Mucosa of descending colon (tissue), 3 donors: Measurements from ENCODE around the gene MME. TPM values are rescaled to one million over a fixed set of nuclear protein-coding genes. Genes with fewer than 3 reads are reported as not detected.

Experiments used
- ATAC-seq: fragments of 200-7000 bp; cut with Tn5 transposase; one replicate; pipeline ENCODE4 v1.9.1; 2020; ENCODE audit warnings: mild to moderate bottlenecking, moderate library complexity
- DNase-seq, 3 donors: peaks; one replicate each; pipeline ENCODE4 v3.0.0-alpha.2; 2020
- H3K36me3 ChIP-seq: fragments of 200-600 bp; one replicate; pipeline ENCODE4 v1.8.0; 2021; ENCODE audit warnings: low read depth, mild to moderate bottlenecking
- H3K4me1 ChIP-seq: fragments of 200-600 bp; one replicate; pipeline ENCODE4 v1.8.0; 2021; ENCODE audit warnings: low read depth, mild to moderate bottlenecking
- H3K4me3 ChIP-seq: fragments of 200-600 bp; one replicate; pipeline ENCODE4 v1.8.0; 2021; ENCODE audit warnings: mild to moderate bottlenecking
- H3K9me3 ChIP-seq: fragments of 200-600 bp; one replicate; pipeline ENCODE4 v1.8.0; 2021; ENCODE audit warnings: mild to moderate bottlenecking
- CTCF ChIP-seq: fragments of 200-600 bp; IDR thresholded peaks from one replicate; pipeline ENCODE4 v1.8.0; 2022; ENCODE audit warnings: antibody characterized with exemption, mild to moderate bottlenecking
- intact Hi-C, 2 donors: fragments of 100-400 bp; cut with DNase I in 1 of 2; cut with micrococcal nuclease in 1 of 2; formaldehyde crosslinking; loops; one replicate each; pipeline versions ENCODE4 v1.11.0 to v1.11.1; 2022; cut with DNase I, micrococcal nuclease
- total RNA-seq, 3 donors: library from RNA; stranded (reverse); fragmentation: NEBNext Ultra II Directional in 2 of 3; extraction: Animal tissue kit (Norgen Biotek cat#: 25700) in 2 of 3; gene quantifications; one replicate each; pipeline versions ENCODE4 v1.2.1 to v1.2.4, GENCODE V29; 2021 to 2023
- donor health status: DM: no; HTN: no; CAD: no; lungs with moderate emphysema.
- donor health status: DM: no; HTN: no; CAD: no.
- donor health status: DM: no; HTN: yes; CAD: no.

MME gene
- total RNA-seq, 3 donors from 2014 or later = 1.4 to 1.9 (median 1.6) TPM

GRCh38 chr3:155083313-155083905, 3.3 kb downstream of the MME start:
- DNase-seq (no peak), ATAC-seq (no peak)
- Histone ChIP-seq H3K9me3 (no peaks in the 10 kb centered on the region), H3K36me3 (no peaks in the 10 kb centered on the region), H3K4me1 (peaks cover 5% of the 10 kb centered on the region), H3K4me3 (no peak overlapping the region)
- intact Hi-C loops = no loop called here
- no peak for TF ChIP-seq CTCF

- TF ChIP-seq CTCF = no peak
- Histone ChIP-seq H3K4me1 (peaks cover 5% of the 10 kb centered on the region), H3K9me3 (no peaks in the 10 kb centered on the region), H3K4me3 (no peak overlapping the region), H3K36me3 (no peaks in the 10 kb centered on the region)
- DNase-seq (no peak), ATAC-seq (no peak)
- intact Hi-C loops = no loop called here
These were observed 4.4 kb downstream of the MME start for GRCh38 chr3:155084567-155084966.

GRCh38 chr3:155086051-155086450, 5.9 kb downstream of the MME start:
- DNase-seq (no peak), ATAC-seq (no peak)
- Histone ChIP-seq H3K4me1 (no peaks in the 10 kb centered on the region), H3K4me3 (no peak overlapping the region), H3K9me3 (no peaks in the 10 kb centered on the region), H3K36me3 (no peaks in the 10 kb centered on the region)
- no peak for TF ChIP-seq CTCF
- intact Hi-C loops = no loop called here

- DNase-seq = no peak
- Histone ChIP-seq H3K36me3 (no peaks in the 10 kb centered on the region), H3K9me3 (no peaks in the 10 kb centered on the region), H3K4me3 (no peak overlapping the region), H3K4me1 (no peaks in the 10 kb centered on the region)
- no peak for ATAC-seq
- intact Hi-C loops = no loop called here
- no peak for TF ChIP-seq CTCF
These were observed 8.7 kb downstream of the MME start for GRCh38 chr3:155088706-155089345.

- intact Hi-C loops = no loop called here
These were observed 9.4 kb downstream of the MME start for GRCh38 chr3:155089495-155089894.

More at GRCh38 chr3:155089495-155089894, 9.4 kb downstream of the MME start:
- Histone ChIP-seq H3K4me1 (no peaks in the 10 kb centered on the region), H3K9me3 (no peaks in the 10 kb centered on the region), H3K36me3 (no peaks in the 10 kb centered on the region), H3K4me3 (no peak overlapping the region)
- DNase-seq = no peak
- no peak for TF ChIP-seq CTCF
- no peak for ATAC-seq
